ENCODE measurements around the gene OR10D3. TPM values are rescaled to one million over a fixed set of nuclear protein-coding genes. Genes with fewer than 3 reads are reported as not detected.

The OR10D3 gene
- total RNA-seq, 1 experiment from 2014 or later = not detected

DNA sequence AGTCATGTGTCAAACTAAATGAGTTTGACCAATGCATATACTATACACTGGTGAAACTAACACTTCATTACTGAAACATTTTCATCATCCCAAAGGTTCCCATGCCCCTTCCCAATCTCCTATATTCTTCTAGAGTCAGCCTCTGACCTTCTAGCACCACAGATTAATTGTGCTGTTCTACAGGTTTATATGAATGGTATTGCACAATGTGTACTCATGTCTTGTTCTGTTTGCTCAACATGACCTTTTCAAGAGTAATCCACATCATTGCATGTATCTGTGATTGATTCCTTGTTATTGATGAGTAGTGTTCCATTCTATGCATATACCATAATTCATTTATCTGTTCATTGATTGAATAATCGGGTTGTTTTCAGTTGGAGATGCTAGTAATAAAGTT lies 50.2 kb downstream of the OR10D3 start:
- H3K36me3 ChIP-seq (ENCODE audit: control insufficient read depth in 1 of 2, insufficient read depth in 2 of 2, low read length in 2 of 2) = no peaks in the 10 kb centered on the region
- no peak overlapping the region for H3K4me2 ChIP-seq (ENCODE audit: low read length)
- intact Hi-C loops (cut with micrococcal nuclease) = no loop called here
- ChIA-PET POLR2A (no interaction called here), RAD21 (ENCODE audit: low non-redundant PET in 1 of 2, low total read pairs in 2 of 2, uncharacterized antibody in 2 of 2, unreplicated experiment in 2 of 2) (no interaction called here), CTCF (no interaction called here)
- BruUV-seq (replicated peaks) = no TSS peak
- H3K9me3 ChIP-seq (ENCODE audit: control insufficient read depth in 1 of 2, insufficient read depth in 1 of 2, low read depth in 1 of 2, low read length in 2 of 2) = no peaks in the 10 kb centered on the region
- no peaks in the 10 kb centered on the region for H3K79me2 ChIP-seq (ENCODE audit: insufficient read depth, low read length)
- TF ChIP-seq SP1 (IDR thresholded peaks at IDR 0.05; ENCODE audit: low read depth) = no peak
- TF ChIP-seq ZNF274 (IDR thresholded peaks at IDR 0.05; ENCODE audit: low read depth, low read length) = no peak
- TF ChIP-seq RAD21 (IDR thresholded peaks at IDR 0.05; ENCODE audit: low read depth) = no peak
- TF ChIP-seq EZH2phosphoT487 (IDR thresholded peaks at IDR 0.05; ENCODE audit: borderline replicate concordance) = no peak
- no peak for TF ChIP-seq EZH2 (IDR thresholded peaks at IDR 0.05)
- no peak for TF ChIP-seq CEBPB (IDR thresholded peaks at IDR 0.05; ENCODE audit: low read depth)
- no peak for TF ChIP-seq FOSL1 (IDR thresholded peaks at IDR 0.05; ENCODE audit: low read depth)
- TF ChIP-seq, protein P1, sequence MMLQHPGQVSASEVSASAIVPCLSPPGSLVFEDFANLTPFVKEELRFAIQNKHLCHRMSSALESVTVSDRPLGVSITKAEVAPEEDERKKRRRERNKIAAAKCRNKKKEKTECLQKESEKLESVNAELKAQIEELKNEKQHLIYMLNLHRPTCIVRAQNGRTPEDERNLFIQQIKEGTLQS (IDR thresholded peaks at IDR 0.05) = no peak
- TF ChIP-seq TCF7L2 (IDR thresholded peaks at IDR 0.05; ENCODE audit: borderline replicate concordance, extremely low read depth, insufficient read depth, insufficient read length) = no peak
- H3K9ac ChIP-seq (ENCODE audit: low read length) = no peak overlapping the region
- H4K20me1 ChIP-seq (ENCODE audit: insufficient read depth) = no peaks in the 10 kb centered on the region
- H2AFZ ChIP-seq (ENCODE audit: low read depth, low read length, poor library complexity, severe bottlenecking) = no peak overlapping the region
- peaks cover 7% of the 10 kb centered on the region for H3K27me3 ChIP-seq (ENCODE audit: insufficient read depth, low read length)
- H3K27ac ChIP-seq (ENCODE audit: low read depth, low read length) = no peak overlapping the region
- no peak for DNase-seq (ENCODE audit: low read depth, low spot score)
- ATAC-seq = no peak
- H3K4me1 ChIP-seq (ENCODE audit: control insufficient read depth in 1 of 2, insufficient read depth in 2 of 2, low read length in 2 of 2) = no peaks in the 10 kb centered on the region
- H3K9me2 ChIP-seq (ENCODE audit: insufficient read depth) = no peaks in the 10 kb centered on the region
- no peak overlapping the region for H3K4me3 ChIP-seq (replicated peaks in 1 of 2; ENCODE audit: low read depth in 1 of 2, low read length in 2 of 2)

Other genes with a start within 250 kb of the OR10D3 start
- not detected for gene OR4D5, start 243.7 kb upstream of the OR10D3 start, total RNA-seq (2021; ENCODE audit: unreplicated experiment)
- gene OR6T1, start 239.5 kb upstream of the OR10D3 start, total RNA-seq (2021; ENCODE audit: unreplicated experiment) = not detected
- gene OR10S1, start 205.6 kb upstream of the OR10D3 start, total RNA-seq (2021; ENCODE audit: unreplicated experiment) = not detected
- not detected for gene OR10G6, start 188.2 kb upstream of the OR10D3 start, total RNA-seq (2021; ENCODE audit: unreplicated experiment)
- gene OR10G4, start 170.3 kb upstream of the OR10D3 start, total RNA-seq (2021; ENCODE audit: unreplicated experiment) = not detected
- not detected for gene OR10G9, start 160.3 kb upstream of the OR10D3 start, total RNA-seq (2021; ENCODE audit: unreplicated experiment)
- gene OR10G8, start 156.5 kb upstream of the OR10D3 start, total RNA-seq (2021; ENCODE audit: unreplicated experiment) = not detected
- not detected for gene OR10G7, start 142.0 kb upstream of the OR10D3 start, total RNA-seq (2021; ENCODE audit: unreplicated experiment)
- gene VWA5A, start 67.9 kb upstream of the OR10D3 start, total RNA-seq (2021; ENCODE audit: unreplicated experiment) = 5.0 TPM
- gene OR8G1, start 57.8 kb downstream of the OR10D3 start, total RNA-seq (2021; ENCODE audit: unreplicated experiment) = not detected
- not detected for gene OR8G5, start 73.0 kb downstream of the OR10D3 start, total RNA-seq (2021; ENCODE audit: unreplicated experiment)
- not detected for gene OR8D1, start 130.6 kb downstream of the OR10D3 start, total RNA-seq (2021; ENCODE audit: unreplicated experiment)
- not detected for gene OR8D2, start 136.9 kb downstream of the OR10D3 start, total RNA-seq (2021; ENCODE audit: unreplicated experiment)
- gene OR8B2, start 201.2 kb downstream of the OR10D3 start, total RNA-seq (2021; ENCODE audit: unreplicated experiment) = not detected
- gene OR8B3, start 215.7 kb downstream of the OR10D3 start, total RNA-seq (2021; ENCODE audit: unreplicated experiment) = not detected
- gene OR8B4, start 241.5 kb downstream of the OR10D3 start, total RNA-seq (2021; ENCODE audit: unreplicated experiment) = not detected